HepG2 (cell line): ENCODE results near the gene PKP3. TPM values are rescaled to one million over a fixed set of nuclear protein-coding genes. Genes with fewer than 3 reads are reported as not detected.

Experiments used
- BHLHE40 ChIP-seq: IDR thresholded peaks from 2 replicates; pipeline ENCODE4 v1.6.1; 2011; ENCODE audit warnings: low read length, improper control_type of control experiment
- CBX2 ChIP-seq, 2 experiments: fragments of 200-600 bp in 1 of 2; sonication (generic); formaldehyde crosslinking in 1 of 2; IDR thresholded peaks; 2 replicates each; pipeline versions ENCODE4 v1.7.0 to v1.8.1; 2018 to 2022; ENCODE audit warnings: low read depth in 2 of 2, low read length in 1 of 2, mild to moderate bottlenecking in 1 of 2, missing genetic modification reagents in 1 of 2
- CEBPB ChIP-seq: IDR thresholded peaks from 2 replicates; pipeline ENCODE4 v1.6.1; 2011; ENCODE audit warnings: low read depth, low read length, improper control_type of control experiment, borderline replicate concordance
- CHCHD3 ChIP-seq: sonication (generic); formaldehyde crosslinking; IDR thresholded peaks from 2 replicates; pipeline ENCODE4 v1.8.0; 2022; ENCODE audit warnings: mild to moderate bottlenecking, missing genetic modification reagents, moderate library complexity
- ELF1 ChIP-seq: sonication (generic); formaldehyde crosslinking; IDR thresholded peaks from 2 replicates; pipeline ENCODE4 v1.4.0; 2020; ENCODE audit warnings: missing genetic modification reagents
- ELF3 ChIP-seq: IDR thresholded peaks from 2 replicates; pipeline ENCODE4 v1.6.1; 2016; ENCODE audit warnings: missing genetic modification reagents, missing compliant biosample characterization
- FOXK2 ChIP-seq: fragments of 450-650 bp; IDR thresholded peaks from 2 replicates; pipeline ENCODE4 v1.6.1; 2016
- GTF2F1 ChIP-seq: fragments of 150-350 bp; IDR thresholded peaks from 2 replicates; pipeline ENCODE4 v1.6.1; 2014; ENCODE audit warnings: low read length
- HDAC6 ChIP-seq: fragments of 200-600 bp; sonication (generic); IDR thresholded peaks from 2 replicates; pipeline ENCODE4 v1.7.0; 2017; ENCODE audit warnings: mild to moderate bottlenecking, antibody characterized with exemption, low read length, low read depth
- HMGXB4 ChIP-seq, 2 experiments: sonication (generic) in 1 of 2; formaldehyde crosslinking in 1 of 2; IDR thresholded peaks; 2 replicates each; pipeline versions ENCODE4 v1.4.0 to v1.6.1; 2018 to 2020; ENCODE audit warnings: missing genetic modification reagents in 2 of 2, borderline replicate concordance in 1 of 2, low read depth in 1 of 2, mild to moderate bottlenecking in 1 of 2, missing biosample characterization in 1 of 2
- JUND ChIP-seq: sonication (generic); formaldehyde crosslinking; IDR thresholded peaks from 2 replicates; pipeline ENCODE4 v1.8.0; 2022; ENCODE audit warnings: mild to moderate bottlenecking, missing genetic modification reagents
- KDM6A ChIP-seq: IDR thresholded peaks from 2 replicates; pipeline ENCODE4 v1.6.1; 2016; ENCODE audit warnings: low read depth
- MTF2 ChIP-seq: sonication (generic); formaldehyde crosslinking; IDR thresholded peaks from 2 replicates; pipeline ENCODE4 v1.5.0; 2020; ENCODE audit warnings: missing genetic modification reagents, borderline replicate concordance
- MZF1 ChIP-seq: sonication (generic); formaldehyde crosslinking; IDR thresholded peaks from 2 replicates; pipeline ENCODE4 v1.8.1; 2023; ENCODE audit warnings: mild to moderate bottlenecking, missing genetic modification reagents, borderline replicate concordance
- NBN ChIP-seq: fragments of 450-650 bp; conservative IDR thresholded peaks from 2 replicates; pipeline ENCODE4 v1.6.1; 2017
- NFKB2 ChIP-seq: sonication (generic); formaldehyde crosslinking; IDR thresholded peaks from 2 replicates; pipeline ENCODE4 v1.4.0; 2020; ENCODE audit warnings: missing genetic modification reagents, borderline replicate concordance
- NFKBIZ ChIP-seq: IDR thresholded peaks from 2 replicates; pipeline ENCODE4 v1.6.1; 2018; ENCODE audit warnings: missing genetic modification reagents, missing compliant biosample characterization
- NR2C2 ChIP-seq: sonication (generic); formaldehyde crosslinking; IDR thresholded peaks from 2 replicates; pipeline ENCODE4 v1.4.0; 2020; ENCODE audit warnings: missing genetic modification reagents, mild to moderate bottlenecking, moderate library complexity, borderline replicate concordance
- SKI ChIP-seq: fragments of 450-650 bp; IDR thresholded peaks from one replicate; pipeline ENCODE4 v1.6.1; 2018; ENCODE audit warnings: mild to moderate bottlenecking; ENCODE audit not compliant: partially characterized antibody
- SOX5 ChIP-seq: IDR thresholded peaks from 2 replicates; pipeline ENCODE4 v1.6.1; 2016; ENCODE audit warnings: borderline replicate concordance
- TRAFD1 ChIP-seq: sonication (generic); formaldehyde crosslinking; IDR thresholded peaks from 2 replicates; pipeline ENCODE4 v1.5.1; 2020; ENCODE audit warnings: missing genetic modification reagents, mild to moderate bottlenecking, borderline replicate concordance
- ZNF33A ChIP-seq: sonication (generic); formaldehyde crosslinking; IDR thresholded peaks from 2 replicates; pipeline ENCODE4 v1.5.1; 2020; ENCODE audit warnings: missing genetic modification reagents, mild to moderate bottlenecking, moderate library complexity, borderline replicate concordance
- ZNF510 ChIP-seq: sonication (generic); formaldehyde crosslinking; IDR thresholded peaks from 2 replicates; pipeline ENCODE4 v1.4.0; 2020; ENCODE audit warnings: low read depth, mild to moderate bottlenecking, missing genetic modification reagents
- ZNF569 ChIP-seq: sonication (generic); formaldehyde crosslinking; IDR thresholded peaks from 2 replicates; pipeline ENCODE4 v1.5.0; 2020; ENCODE audit warnings: mild to moderate bottlenecking, missing genetic modification reagents, moderate library complexity, borderline replicate concordance
- ZNF615 ChIP-seq: sonication (generic); formaldehyde crosslinking; IDR thresholded peaks from 2 replicates; pipeline ENCODE4 v1.5.0; 2020; ENCODE audit warnings: mild to moderate bottlenecking, missing genetic modification reagents, borderline replicate concordance
- ZNF713 ChIP-seq: sonication (generic); formaldehyde crosslinking; IDR thresholded peaks from 2 replicates; pipeline ENCODE4 v1.4.0; 2020; ENCODE audit warnings: mild to moderate bottlenecking, missing genetic modification reagents
- ZNF724P ChIP-seq: sonication (generic); formaldehyde crosslinking; IDR thresholded peaks from 2 replicates; pipeline ENCODE4 v1.8.0; 2022; ENCODE audit warnings: missing genetic modification reagents, borderline replicate concordance
- ZNF777 ChIP-seq: sonication (generic); formaldehyde crosslinking; IDR thresholded peaks from 2 replicates; pipeline ENCODE4 v1.4.0; 2020; ENCODE audit warnings: missing genetic modification reagents
- ZSCAN29 ChIP-seq: sonication (generic); formaldehyde crosslinking; conservative IDR thresholded peaks from 2 replicates; pipeline ENCODE4 v1.4.0; 2020; ENCODE audit warnings: mild to moderate bottlenecking, missing genetic modification reagents
- polyA plus RNA-seq, 8 experiments: library from polyadenylated mRNA; depleted of rRNA in 3 of 8; stranded (reverse) in 7 of 8; unstranded in 1 of 8; fragments of >200 nt; fragmentation: Illumina TruSeq in 4 of 8; extraction: Trizol in 4 of 8; gene quantifications; 2 replicates each; pipeline versions ENCODE4 v1.2.1 to v1.2.3, GENCODE V29; 2011 to 2016; ENCODE audit warnings: low read depth in 4 of 8, missing spikeins in 1 of 8, mixed read lengths in 1 of 8; ENCODE audit not compliant: insufficient read depth in 1 of 8
- total RNA-seq, 5 experiments: library from RNA; depleted of rRNA; stranded (reverse); fragments of >200 nt; fragmentation: Illumina TruSeq; extraction: Trizol; gene quantifications; 2 replicates each; pipeline ENCODE4 v1.2.3, GENCODE V29; 2016; ENCODE audit warnings: low read depth in 1 of 5

Gene PKP3
- total and polyA plus RNA-seq, 2 of the 13 experiments (the other 11 are each of a cell fraction or from before 2014, with no cell fraction given) = 18.0 to 28.7 TPM

DNA sequence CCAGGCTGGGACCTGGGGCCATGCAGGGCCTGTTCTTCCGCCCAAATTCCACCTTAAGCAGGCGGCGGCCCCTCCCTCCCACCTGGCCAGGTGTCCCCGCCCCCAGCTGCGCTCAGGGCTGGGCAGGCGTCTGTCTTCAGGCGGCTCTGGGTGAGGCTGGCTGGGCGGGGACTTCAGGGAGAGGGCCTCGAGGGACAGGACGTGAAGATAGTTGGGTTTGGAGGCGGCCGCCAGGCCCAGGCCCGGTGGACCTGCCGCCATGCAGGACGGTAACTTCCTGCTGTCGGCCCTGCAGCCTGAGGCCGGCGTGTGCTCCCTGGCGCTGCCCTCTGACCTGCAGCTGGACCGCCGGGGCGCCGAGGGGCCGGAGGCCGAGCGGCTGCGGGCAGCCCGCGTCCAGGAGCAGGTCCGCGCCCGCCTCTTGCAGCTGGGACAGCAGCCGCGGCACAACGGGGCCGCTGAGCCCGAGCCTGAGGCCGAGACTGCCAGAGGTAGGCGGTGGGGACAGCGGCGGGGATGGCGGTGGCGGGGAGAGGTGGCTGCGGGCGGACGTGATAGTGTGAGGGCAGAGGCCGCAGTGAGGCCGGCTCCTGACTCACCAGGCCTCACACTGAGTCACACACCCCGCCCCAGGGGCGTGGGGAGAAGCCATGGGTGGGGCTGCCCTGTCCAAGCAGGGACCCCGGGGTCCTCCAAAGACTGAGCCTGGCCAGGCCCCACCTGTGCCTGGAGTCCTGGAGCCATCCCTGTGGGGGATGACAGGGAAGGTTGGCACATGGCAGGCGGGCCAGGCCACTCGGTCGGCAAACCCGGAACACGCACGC, at the start of gene PKP3 (continued):
- TF ChIP-seq NFKB2 (CRISPR knock-in tag) (0 out of 2 replicates have a peak, but pooled peaks have one; percentile 36), BHLHE40 (no peak), ZNF569 (CRISPR knock-in tag) (no peak), GTF2F1 (no peak), ELF1 (CRISPR knock-in tag) (0 out of 2 replicates have a peak, but pooled peaks have one; percentile 11), ZNF777 (peak; percentile 87), ZNF724P (CRISPR knock-in tag) (peak; percentile 16; the same call in 1 of the 2 replicates), CBX2 (IDR thresholded peaks at IDR 0.05; ENCODE audit: low read depth, low read length) (no peak), CBX2 (CRISPR knock-in tag; IDR thresholded peaks at IDR 0.05; ENCODE audit: low read depth) (0 out of 2 replicates have a peak, but pooled peaks have one; percentile 49), NBN (no peak), NFKBIZ (no peak), ELF3 (CRISPR knock-in tag) (no peak), ZNF615 (CRISPR knock-in tag) (no peak), ZNF510 (no peak), KDM6A (no peak), CEBPB (no peak), ZNF33A (no peak), ZSCAN29 (CRISPR knock-in tag) (no peak), MZF1 (CRISPR knock-in tag) (peak; percentile 35; the same call in 1 of the 2 replicates), JUND (no peak), MTF2 (no peak), NR2C2 (CRISPR knock-in tag) (peak; percentile 84), HDAC6 (no peak), HMGXB4 (CRISPR knock-in tag; IDR thresholded peaks at IDR 0.05; ENCODE audit: borderline replicate concordance in 1 of 2, low read depth in 1 of 2) (peak; percentile 34 to 84; a peak in 3 of 4 replicates), SOX5 (CRISPR knock-in tag) (no peak), FOXK2 (no peak), SKI (no peak), ZNF713 (CRISPR knock-in tag) (0 out of 2 replicates have a peak, but pooled peaks have one; percentile 67), CHCHD3 (peak; percentile 75; the same call in 1 of the 2 replicates), TRAFD1 (no peak)
